ENCODE data around the gene DNAJB2. TPM values are rescaled to one million over a fixed set of nuclear protein-coding genes. Genes with fewer than 3 reads are reported as not detected.
"Not testable (repeated sequence)": the region's sequence is repeated elsewhere in the genome, so short reads cannot be mapped to it uniquely, and the experiment has no call there.

The DNAJB2 gene
- total RNA-seq, 1 donor from 2014 or later: 60.9 TPM

GRCh38 chr2:219252900-219253752 lies 26.0 kb upstream of the DNAJB2 start, which contains the start of gene TUBA4B:
Gene TUBA4B, plus strand, starts transcription at chr2:219253243. Its CDS starts 165 bp downstream, at chr2:219253408.
- TF ChIP-seq, protein P1, sequence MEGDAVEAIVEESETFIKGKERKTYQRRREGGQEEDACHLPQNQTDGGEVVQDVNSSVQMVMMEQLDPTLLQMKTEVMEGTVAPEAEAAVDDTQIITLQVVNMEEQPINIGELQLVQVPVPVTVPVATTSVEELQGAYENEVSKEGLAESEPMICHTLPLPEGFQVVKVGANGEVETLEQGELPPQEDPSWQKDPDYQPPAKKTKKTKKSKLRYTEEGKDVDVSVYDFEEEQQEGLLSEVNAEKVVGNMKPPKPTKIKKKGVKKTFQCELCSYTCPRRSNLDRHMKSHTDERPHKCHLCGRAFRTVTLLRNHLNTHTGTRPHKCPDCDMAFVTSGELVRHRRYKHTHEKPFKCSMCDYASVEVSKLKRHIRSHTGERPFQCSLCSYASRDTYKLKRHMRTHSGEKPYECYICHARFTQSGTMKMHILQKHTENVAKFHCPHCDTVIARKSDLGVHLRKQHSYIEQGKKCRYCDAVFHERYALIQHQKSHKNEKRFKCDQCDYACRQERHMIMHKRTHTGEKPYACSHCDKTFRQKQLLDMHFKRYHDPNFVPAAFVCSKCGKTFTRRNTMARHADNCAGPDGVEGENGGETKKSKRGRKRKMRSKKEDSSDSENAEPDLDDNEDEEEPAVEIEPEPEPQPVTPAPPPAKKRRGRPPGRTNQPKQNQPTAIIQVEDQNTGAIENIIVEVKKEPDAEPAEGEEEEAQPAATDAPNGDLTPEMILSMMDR (IDR thresholded peaks at IDR 0.05; ENCODE audit: insufficient read depth, low read length, poor library complexity, severe bottlenecking): no peak
- H3K36me3 ChIP-seq (ENCODE audit: control insufficient read depth, insufficient read depth, low read length): no peaks in the 10 kb centered on the region
- DNase-seq (ENCODE audit: low read depth): no peak
- H3K27me3 ChIP-seq (ENCODE audit: control insufficient read depth, insufficient read depth, low read length): peaks cover 9% of the 10 kb centered on the region
- peak within 1 kb of the TSS; percentile 58 for H3K4me3 ChIP-seq (ENCODE audit: low read depth, low read length)

DNA sequence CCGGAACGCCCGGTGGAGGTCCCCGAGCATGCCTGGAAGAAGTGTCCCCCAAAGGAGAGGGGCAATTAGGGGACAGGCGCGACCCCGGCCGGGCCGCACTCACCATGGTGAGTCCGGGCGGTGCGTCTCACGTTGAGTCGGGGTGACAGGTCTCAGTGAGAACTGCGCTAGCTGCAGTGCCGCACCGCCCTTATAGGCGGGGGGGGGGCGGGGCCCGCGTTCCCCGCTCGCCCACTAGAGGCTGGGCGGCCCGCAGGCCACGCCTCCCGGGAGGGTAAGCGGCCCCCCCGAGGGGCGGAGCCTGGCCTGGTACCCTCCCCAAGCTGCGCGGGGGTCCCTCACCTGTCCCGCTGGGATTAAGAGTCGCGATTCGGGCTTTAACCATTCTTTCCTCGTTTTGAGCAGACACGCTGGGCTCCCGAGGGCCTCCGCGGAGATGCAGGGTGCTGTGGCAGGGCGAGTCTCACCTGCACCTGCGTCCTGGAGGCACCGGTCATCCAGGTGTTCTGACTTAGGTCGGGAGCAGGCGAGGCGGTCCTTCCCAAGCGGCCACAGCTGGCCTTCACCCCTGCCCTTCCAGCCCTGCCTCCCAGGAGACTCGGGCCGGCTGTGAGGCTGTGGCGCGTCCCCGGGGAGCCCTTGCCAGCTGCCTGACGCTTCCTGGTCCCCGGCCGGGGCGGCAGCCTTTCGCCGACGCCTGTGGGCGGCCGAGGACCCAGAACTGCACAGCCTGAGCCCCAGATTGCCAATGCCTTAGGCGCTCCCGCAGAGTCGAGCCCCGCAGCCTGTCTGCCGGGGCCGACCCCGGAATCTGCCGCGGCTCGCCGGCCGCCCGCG lies 25.2 kb upstream of the DNAJB2 start, which contains the start of gene TUBA4A:
Gene TUBA4A, minus strand, starts transcription at position 166 of the 837 bp plus-strand sequence. Its CDS starts 60 bp downstream, at position 106.
- no peaks in the 10 kb centered on the region for H3K36me3 ChIP-seq (ENCODE audit: control insufficient read depth, insufficient read depth, low read length)
- peak within 1 kb of the TSS; percentile 58 for H3K4me3 ChIP-seq (ENCODE audit: low read depth, low read length)
- peaks cover 9% of the 10 kb centered on the region for H3K27me3 ChIP-seq (ENCODE audit: control insufficient read depth, insufficient read depth, low read length)
- DNase-seq (ENCODE audit: low read depth): no peak
- TF ChIP-seq, protein P1 (IDR thresholded peaks at IDR 0.05; ENCODE audit: insufficient read depth, low read length, poor library complexity, severe bottlenecking): no peak

DNA sequence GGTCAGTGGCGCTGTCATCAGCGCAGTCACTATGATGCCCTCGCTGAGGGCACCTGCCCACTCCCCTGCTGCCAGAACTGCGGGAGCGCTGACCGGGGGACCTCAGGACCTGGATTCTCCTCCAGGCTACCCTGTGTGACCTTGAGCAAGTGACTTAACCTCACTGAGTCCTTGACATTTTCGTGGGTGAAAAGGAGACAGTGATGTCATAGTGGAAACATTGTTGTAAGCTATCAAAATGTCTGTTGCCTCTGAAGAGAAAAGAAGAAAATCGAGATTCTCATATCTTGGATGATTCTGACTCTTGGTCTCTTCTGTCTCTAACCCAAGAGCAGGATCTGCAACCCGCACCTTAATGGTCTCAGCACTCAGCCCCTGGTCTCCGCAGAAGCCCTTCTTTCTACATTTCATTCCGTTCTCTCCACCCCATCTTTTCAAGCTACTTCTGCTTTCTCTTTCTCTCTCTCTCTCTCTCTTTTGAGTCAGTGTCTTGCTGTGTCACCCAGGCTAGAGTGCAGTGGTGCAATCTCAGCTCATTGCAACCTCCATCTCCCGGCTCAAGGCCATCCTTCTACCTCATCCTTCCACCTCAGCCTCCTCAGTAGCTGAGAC lies 24.5 kb upstream of the DNAJB2 start:
- TF ChIP-seq, protein P1 (IDR thresholded peaks at IDR 0.05; ENCODE audit: insufficient read depth, low read length, poor library complexity, severe bottlenecking): no peak
- DNase-seq (ENCODE audit: low read depth): no peak
- H3K4me3 ChIP-seq (ENCODE audit: low read depth, low read length): peak overlapping the region; percentile 58
- no peaks in the 10 kb centered on the region for H3K36me3 ChIP-seq (ENCODE audit: control insufficient read depth, insufficient read depth, low read length)
- peaks cover 9% of the 10 kb centered on the region for H3K27me3 ChIP-seq (ENCODE audit: control insufficient read depth, insufficient read depth, low read length)

GRCh38 chr2:219258942-219259341 lies 20.2 kb upstream of the DNAJB2 start:
- H3K36me3 ChIP-seq (ENCODE audit: control insufficient read depth, insufficient read depth, low read length); H3K4me3 ChIP-seq (ENCODE audit: low read depth, low read length); H3K27me3 ChIP-seq (ENCODE audit: control insufficient read depth, insufficient read depth, low read length); DNase-seq (ENCODE audit: low read depth): not testable (repeated sequence)

DNA sequence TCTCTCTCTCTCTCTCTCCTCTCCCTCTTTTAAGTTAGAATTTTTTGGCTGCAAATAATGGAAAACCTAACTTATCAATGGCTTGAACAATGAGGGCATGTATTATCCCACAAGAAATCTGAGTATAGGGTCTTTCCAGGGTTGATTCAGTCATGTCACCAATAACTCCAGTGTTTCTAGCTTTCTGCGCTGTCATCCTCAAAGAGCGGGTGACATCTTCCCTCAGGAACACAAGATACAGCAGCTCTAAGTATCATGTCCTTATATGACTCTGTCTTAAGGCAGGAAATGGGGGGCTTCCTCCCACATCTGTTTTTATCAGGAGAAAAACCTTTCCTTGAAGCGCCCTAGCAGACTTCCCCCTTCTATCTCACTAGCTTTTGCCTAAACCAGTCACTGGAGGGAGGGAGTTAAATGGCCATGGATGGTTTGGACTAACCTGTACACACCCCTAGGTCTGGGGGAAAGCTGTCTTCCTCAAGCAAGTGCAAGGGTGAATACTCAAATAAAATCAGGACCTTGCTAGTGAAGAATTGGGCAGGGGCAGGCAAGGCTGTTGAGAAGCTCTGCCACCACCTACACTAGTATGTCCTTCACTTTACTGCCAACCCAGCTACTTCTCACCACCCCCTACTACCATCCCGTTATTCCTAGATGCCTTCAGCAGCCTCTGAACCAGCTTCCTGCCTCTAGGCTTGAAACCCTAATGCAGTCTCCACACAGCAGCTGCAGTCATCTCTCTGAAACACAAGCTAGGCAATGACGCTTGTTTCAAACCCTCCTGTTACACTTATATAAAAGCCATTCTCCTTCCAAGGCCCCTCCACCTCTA lies 17.9 kb upstream of the DNAJB2 start:
- TF ChIP-seq, protein P1 (IDR thresholded peaks at IDR 0.05; ENCODE audit: insufficient read depth, low read length, poor library complexity, severe bottlenecking): no peak
- DNase-seq (ENCODE audit: low read depth): no peak
- no peaks in the 10 kb centered on the region for H3K27me3 ChIP-seq (ENCODE audit: control insufficient read depth, insufficient read depth, low read length)
- H3K36me3 ChIP-seq (ENCODE audit: control insufficient read depth, insufficient read depth, low read length): no peaks in the 10 kb centered on the region
- no peak overlapping the region for H3K4me3 ChIP-seq (ENCODE audit: low read depth, low read length)
